Measurements from ENCODE around the gene GNB3.

The GNB3 gene

DNA sequence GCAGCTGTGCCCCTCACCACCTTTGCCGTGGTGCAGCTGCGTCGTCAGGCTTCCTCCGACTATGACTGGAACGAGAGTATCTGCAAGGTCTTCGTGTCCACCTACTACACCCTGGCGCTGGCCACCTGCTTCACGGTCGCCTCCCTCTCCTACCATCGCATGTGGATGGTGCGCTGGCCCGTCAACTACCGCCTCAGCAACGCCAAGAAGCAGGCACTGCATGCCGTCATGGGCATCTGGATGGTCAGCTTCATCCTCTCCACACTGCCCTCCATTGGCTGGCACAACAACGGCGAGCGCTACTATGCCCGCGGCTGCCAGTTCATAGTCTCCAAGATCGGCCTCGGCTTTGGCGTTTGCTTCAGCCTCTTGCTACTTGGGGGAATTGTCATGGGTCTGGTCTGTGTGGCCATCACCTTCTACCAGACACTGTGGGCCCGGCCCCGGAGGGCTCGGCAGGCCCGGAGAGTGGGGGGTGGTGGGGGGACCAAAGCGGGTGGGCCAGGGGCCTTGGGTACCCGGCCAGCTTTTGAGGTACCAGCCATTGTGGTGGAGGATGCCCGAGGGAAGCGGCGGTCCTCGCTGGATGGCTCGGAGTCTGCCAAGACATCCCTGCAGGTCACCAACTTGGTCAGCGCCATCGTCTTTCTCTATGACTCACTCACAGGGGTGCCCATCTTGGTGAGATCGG is 16.5 kb upstream of the GNB3 start:
- no peak for DNase-seq

DNA sequence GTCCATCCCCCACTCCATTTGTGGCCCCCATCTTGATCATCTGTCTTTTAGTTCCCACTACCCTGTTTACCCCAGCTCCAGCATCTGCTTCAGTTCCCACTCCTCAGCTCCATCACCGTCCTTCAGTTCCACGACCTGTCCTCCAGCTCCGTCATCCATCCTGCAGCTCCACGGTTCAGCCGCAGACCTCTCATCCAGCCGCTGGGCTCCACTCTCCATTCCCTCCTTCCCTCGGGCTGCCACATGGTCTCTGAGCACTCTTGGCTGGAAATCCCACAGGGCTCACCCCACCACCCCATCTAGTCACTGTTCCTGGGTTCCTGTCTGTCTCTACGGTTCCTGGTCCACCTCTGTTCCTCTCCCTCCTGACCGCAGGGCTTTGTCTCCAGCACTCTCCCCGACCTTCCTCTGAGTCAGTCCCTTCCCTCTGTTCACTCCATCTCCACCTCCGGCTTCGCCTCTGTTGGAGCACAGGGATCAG is 15.8 kb upstream of the GNB3 start:
- no peak for DNase-seq

DNA sequence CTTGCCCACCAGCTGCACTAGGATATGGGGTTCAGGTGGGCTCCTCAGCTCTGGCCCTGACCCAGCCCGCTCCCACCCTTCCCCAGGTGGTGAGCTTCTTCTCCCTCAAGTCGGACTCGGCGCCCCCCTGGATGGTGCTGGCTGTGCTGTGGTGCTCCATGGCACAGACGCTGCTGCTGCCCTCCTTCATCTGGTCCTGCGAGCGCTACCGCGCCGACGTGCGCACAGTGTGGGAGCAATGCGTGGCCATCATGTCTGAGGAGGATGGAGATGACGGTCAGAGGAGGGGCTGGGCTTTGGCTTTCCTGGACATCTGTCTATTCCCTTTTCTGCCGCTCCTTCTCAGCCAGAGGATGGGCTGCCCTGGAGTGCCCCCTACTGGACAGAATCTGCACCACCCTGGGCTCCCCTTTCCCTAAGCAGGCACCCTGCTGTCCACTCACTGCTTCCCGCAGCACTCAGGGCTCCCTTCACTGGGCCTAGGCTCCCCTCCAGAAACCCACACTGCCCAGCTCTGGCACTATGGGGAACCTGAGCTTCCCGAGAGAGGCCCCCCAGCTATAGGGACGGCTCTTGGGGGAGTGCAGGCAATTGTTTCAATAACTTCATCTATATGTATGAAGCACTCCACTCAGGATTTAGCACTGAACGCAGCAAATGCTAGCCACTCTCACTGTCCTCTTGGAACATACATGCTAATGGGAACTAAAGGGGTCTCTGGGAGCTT is 15.2 kb upstream of the GNB3 start:
- no peak for DNase-seq

DNA sequence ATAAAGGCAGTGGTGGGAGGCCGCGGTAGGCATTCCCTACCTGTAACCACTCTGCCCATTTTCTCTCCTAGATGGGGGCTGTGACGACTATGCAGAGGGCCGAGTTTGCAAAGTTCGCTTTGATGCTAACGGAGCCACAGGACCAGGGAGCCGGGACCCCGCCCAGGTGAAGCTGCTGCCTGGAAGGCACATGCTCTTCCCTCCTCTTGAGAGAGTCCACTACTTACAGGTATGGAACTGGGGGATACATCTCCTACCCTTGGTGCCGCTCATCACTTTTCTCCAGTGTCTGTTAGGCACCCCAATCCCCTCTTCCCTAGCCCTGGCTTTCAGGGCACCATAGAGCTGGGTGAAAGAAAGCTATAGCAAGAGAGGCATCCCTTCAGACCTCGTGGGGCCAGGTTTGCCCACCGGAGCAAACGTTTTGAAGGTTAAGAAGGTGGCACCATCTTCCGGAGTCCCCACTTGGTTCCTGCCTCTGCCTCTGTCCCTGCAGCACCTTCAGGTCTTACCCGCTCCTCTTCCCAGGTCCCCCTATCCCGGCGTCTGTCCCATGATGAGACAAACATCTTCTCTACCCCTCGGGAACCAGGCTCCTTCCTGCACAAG is 14.5 kb upstream of the GNB3 start:
- DNase-seq: no peak

DNA sequence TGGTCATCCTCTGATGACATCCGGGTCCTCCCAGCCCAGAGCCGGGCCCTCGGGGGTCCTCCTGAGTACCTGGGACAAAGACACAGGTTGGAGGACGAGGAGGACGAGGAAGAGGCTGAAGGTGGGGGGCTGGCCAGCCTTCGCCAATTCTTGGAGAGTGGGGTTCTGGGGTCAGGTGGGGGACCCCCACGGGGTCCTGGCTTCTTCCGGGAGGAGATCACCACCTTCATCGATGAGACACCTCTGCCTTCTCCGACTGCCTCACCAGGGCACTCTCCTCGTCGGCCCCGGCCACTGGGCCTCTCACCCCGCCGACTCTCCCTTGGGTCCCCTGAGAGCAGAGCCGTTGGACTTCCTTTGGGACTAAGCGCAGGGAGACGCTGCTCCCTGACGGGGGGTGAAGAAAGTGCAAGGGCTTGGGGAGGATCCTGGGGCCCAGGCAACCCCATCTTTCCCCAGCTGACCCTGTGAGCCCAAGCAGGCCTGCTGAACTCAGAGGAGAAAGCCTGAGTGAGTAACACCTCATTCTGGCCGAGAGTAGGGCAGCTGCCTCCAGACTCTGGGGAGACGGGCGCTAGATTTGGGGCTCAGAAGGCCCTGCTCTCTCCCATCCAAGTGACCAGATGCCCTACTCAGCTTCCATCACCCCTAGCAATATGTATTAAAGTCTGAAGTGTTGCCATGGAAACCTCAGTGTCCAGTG is 13.8 kb upstream of the GNB3 start:
- no peak for DNase-seq

DNA sequence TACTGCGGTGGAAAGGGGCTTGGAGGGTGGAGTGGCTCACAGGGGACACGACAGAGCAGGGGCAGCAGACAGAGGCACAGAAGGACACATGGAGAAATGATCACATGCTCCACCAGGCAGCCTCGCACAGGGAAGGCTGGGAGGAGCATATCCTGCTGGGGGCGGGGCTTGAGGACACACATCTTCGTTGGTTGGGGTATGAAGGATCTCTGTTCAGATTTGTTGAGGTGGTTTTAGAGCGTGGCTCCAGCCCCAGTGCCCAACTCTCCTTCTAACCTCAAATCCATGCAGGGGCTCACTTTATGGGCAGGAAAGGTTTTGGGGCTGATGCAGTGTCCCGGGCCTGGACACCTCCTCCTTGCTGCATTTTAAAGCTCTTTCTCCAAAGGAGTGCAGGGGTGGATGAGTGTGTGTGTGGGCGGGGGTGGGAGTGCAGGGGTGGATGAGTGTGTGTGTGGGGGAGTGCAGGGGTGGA is 13.3 kb upstream of the GNB3 start:
- DNase-seq: no peak

DNA sequence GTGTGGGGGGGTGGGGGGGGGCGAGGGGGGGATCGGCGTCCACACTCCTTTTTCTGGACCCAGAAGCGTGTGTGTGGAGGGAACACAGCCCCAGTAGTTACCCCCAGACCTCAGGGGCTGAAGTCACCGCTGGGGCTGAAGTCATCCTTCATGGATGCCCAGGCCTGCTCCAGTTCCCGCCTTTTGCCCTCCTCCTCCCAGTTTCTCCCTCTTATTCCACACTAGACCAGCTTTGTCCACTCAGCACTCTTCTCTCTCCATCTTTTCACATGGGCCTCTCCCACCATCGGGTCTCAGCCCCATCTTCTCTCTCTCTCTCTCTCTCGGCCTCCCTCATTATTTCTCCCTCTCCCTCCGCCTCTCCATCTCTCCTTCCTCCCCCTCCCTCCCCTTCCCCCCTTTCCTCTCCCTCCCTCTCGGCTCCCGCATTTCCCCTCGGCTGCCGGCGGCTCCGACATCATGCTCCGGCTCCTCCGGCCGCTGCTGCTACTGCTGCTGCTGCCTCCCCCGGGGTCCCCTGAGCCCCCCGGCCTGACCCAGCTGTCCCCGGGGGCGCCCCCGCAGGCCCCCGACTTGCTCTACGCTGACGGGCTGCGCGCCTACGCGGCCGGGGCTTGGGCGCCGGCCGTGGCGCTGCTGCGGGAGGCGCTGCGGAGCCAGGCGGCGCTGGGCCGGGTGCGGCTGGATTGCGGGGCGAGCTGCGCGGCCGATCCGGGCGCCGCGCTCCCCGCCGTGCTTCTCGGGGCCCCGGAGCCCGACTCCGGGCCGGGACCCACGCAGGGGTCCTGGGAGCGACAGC is 12.5 kb upstream of the GNB3 start, which contains the start of gene P3H3:
Gene P3H3, plus strand, starts transcription at position 426 of the 799 bp plus-strand sequence. Its CDS starts 34 bp downstream, at position 460.
- DNase-seq: no peak

DNA sequence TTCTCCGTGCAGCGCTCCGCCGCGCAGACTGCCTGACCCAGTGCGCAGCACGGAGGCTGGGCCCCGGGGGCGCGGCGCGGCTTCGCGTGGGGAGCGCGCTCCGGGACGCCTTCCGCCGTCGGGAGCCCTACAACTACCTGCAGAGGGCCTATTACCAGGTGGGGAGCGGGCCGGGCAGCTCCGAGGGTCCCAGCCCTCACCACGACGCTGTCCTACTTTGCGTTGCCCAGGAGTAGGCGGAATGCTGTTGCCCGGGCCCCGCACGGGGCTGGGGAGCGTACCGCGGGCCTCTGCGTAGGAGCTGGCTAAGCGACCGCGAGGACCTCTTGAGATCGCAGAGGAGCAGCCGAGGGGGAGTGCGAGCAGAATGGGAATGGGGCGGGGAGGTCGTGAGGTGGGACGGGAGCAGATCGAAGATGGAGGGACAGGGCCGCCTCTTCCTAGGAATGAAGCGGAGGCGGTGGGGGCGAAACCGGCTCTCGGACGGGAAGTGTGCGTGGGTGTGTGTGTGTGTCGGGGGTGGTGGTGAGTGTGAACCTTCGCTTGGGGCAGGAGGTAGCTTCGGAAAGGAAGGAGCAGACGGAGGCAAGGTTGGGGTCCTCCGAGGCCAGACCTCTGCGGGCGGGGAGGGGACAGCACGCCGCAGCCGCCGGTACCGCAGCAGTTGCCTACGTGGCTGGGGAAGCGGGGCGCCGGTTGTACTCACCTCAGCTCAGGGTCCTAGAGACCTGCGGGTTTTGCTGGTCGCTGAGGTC is 11.8 kb upstream of the GNB3 start:
- DNase-seq: no peak

DNA sequence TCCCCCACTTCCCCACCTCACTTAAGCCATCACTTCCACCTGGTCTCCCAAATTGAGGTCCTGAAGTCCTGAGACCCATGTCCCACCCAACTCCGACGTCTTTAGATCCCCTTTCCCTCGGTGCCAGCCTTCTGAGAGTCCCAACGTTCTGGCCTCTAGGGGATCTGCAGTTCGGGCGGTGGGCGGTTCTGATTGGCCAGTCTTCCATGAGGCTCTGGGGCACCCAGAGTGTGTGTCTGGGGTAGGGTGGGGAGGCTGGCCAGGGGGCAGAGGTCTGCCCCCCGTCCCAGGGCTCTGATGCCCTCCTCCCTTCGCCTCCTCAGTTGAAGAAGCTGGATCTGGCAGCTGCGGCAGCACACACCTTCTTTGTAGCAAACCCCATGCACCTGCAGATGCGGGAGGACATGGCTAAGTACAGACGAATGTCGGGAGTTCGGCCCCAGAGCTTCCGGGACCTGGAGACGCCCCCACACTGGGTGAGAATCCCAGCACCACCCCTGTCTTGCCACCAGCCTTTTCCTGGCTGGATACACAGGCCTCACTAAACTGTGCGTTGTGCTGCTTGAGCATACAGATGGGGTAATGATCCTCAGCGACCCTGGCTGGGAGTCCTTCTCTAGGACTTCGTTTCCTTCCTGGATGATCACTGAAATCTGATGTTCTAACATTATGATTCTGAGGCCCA is 11.0 kb upstream of the GNB3 start:
- no peak for DNase-seq

DNA sequence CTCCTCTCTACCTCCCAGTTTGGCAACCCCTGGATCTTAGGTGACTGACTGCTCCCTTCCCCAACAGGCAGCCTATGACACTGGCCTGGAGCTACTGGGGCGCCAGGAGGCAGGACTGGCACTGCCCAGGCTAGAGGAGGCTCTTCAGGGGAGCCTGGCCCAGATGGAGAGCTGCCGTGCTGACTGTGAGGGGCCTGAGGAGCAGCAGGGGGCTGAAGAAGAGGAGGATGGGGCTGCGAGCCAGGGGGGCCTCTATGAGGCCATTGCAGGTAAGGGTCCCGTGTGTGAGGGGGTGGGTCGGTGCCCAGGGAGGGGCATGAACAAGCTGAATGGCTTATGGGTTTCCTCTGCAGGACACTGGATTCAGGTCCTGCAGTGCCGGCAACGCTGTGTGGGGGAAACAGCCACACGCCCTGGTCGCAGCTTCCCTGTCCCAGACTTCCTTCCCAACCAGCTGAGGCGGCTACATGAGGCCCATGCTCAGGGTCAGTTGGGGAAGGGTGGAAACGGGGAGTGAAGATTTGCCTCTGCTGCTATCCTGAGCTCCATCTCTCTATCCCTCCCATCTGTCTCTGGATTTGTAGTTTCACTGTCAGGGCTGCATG is 10.3 kb upstream of the GNB3 start:
- no peak for DNase-seq

DNA sequence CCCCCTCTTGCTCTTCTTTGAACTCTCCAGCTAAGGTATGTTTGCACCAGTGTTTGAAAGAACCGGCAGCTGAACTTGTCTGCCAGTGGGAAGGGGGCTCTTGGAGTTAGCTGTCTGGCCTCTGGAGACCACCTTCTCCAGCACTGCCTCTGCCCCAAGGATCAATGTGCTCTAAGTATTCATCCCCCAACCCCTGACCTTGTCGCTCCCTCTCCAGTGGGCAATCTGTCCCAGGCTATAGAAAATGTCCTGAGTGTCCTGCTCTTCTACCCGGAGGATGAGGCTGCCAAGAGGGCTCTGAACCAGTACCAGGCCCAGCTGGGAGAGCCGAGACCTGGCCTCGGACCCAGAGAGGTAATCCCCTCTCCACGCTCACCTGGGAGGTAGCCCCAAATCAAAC is 9.7 kb upstream of the GNB3 start:
- DNase-seq: no peak

DNA sequence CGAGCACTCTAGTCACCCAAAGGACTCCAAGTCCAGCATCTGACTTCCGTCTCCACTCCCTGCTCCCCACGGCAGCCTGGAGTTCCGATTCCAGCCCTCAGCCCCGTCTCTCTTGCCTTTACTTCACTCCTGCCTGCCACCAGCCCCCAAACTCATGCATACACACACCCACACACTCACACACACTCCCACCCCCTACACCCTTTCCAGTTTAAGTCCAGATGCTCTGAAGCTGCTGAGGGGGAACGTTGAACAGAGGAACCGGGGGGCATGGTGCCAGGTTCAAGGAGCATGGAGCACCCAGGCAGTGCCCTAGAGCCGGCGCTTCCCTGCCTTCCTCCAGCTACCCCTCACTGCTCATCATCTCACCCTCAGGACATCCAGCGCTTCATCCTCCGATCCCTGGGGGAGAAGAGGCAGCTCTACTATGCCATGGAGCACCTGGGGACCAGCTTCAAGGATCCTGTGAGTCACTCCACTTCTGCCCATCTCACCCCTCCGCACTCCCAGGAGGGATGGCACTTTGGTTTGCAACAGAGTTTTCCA is 9.2 kb upstream of the GNB3 start:
- DNase-seq: no peak

DNA sequence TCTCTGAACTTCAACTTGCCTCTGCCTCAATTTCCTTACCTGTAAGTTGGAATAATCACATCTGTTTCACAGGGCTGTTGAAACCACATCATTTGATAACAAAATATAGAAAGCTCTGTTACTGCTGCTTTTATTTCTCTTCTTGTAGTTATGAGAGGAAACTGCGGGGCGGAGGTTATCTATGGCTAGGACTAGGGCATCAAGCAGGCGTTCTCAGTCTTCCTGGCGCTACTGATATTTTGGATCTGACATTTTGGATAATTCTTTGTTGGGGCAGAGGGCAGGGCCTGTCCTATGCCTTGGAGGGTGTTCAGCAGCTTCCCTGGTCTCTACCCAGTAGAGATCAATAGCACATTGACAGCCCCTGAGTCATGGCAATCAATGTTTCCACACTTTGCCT is 8.6 kb upstream of the GNB3 start:
- DNase-seq: no peak

DNA sequence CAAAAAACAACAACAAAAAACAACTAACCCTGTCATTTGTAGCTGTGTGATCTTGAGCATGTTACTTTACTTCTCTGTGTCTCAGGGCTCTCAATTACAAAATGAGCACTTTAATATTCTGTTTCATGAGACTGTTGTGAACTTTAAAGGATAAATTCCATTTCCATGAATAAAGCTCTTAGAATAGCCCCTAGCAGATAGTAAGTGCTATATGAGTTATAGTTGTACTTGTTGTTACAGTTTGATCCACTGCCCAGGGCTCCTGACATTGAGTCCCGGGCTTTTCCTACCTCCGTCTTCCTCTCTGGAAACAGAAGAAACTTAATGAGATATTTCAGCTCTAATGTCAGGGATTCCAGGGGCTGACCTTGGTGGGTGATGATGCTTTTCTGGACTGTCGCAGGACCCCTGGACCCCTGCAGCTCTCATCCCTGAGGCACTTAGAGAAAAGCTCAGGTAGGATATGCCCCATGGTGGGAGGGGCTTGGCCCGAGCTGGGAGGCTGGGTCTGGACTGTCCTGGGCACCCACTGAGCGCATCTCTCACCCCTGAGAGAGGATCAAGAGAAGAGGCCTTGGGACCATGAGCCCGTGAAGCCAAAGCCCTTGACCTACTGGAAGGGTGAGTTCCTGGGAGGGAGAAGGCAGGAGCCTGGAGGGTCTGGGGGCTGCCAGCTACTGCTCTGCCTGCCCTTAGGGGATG is 7.4 kb upstream of the GNB3 start:
- DNase-seq: no peak

DNA sequence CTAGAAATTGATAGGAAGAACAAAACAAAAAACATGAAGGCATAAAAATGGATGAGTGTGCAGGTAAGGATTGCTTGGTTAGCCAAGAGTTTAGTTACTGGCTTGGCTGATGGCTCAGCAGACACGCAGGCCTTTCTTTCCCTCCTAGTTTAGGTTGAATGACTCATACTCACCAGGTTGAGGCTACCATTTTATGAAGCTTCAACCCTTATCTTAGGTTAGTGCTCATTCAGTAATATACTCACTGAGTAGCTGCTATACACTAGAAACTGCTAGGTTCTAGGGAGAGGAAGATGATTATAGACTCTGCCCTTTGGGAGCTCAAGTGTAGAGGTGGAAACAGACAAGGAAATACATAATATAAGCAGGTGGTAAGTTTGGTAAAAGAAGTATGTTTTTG is 6.5 kb upstream of the GNB3 start:
- DNase-seq: no peak

DNA sequence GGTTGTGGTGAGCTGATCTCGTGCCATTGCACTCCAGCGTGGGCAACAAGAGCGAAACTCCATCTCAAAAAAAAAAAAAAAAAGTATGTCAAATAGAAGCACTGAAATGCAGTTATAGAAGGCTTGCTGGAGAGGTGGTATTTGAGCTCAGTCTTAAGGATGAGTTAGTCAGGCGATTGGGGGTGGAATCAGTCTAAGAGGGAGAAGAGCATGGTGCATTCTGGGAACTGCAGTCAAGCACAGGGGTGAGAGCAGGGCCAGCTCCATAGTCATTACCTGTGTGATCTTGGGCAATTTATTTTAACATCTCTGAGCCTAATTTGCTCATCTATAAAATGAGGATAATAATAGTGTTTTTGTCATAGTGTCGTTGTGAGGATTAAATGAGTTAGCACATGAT is 5.9 kb upstream of the GNB3 start:
- no peak for DNase-seq

DNA sequence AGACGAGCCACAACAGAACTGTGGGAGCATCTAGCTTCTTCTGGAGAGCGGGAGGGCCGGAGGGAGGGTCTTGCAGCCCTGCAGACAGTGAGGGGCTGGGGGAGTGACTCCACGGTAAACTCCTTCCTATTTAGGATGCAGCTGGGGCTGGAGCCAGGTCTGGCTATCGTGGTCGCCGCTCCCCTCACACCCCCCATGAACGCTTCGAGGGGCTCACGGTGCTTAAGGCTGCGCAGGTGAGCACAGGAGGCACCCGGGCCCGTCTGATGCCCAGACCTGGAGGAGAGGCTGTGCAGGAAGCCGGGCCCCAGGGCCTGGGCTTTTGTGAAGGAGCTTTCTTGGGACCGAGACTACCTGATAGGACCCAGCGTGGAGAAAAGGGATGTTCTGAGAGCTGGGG is 3.9 kb upstream of the GNB3 start:
- DNase-seq: no peak

DNA sequence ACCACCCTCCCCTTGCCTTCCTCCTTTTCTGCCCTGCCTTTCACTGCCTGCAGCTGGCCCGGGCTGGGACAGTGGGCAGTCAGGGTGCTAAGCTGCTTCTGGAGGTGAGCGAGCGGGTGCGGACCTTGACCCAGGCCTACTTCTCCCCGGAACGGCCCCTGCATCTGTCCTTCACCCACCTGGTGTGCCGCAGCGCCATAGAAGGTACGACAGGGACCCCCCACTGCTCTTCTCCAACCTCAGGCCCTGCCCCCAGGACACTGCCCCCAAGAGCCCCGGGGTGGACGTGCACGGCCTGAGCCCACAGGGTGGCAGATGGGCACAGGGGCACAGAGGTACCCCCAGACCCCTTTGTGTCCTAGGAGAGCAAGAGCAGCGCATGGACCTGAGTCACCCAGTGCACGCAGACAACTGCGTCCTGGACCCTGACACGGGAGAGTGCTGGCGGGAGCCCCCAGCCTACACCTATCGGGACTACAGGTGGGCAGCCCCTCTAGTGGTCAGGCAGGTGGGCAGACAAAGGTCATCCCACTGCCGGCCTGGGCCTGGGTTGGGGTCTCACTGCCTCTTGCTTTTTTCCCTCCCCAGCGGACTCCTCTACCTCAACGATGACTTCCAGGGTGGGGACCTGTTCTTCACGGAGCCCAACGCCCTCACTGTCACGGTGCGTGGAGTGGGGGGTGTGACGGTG is 3.2 kb upstream of the GNB3 start:
- no peak for DNase-seq

DNA sequence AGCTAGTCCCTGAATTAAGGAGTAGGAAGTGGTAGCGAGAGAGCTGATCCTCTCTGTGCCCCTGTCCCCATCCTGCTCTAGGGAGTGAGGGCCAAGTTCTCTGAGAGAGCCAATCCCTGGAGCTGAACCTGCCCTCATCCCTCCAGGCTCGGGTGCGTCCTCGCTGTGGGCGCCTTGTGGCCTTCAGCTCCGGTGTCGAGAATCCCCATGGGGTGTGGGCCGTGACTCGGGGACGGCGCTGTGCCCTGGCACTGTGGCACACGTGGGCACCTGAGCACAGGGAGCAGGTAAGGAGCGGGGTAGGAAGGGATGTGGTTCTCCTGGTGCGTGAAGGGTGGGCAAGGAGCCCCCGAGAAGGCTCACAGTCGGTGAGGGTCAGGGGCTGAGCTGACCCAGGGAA is 1.9 kb upstream of the GNB3 start:
- DNase-seq: no peak
